Gastroesophageal sphincter (tissue), 3 donors: ENCODE results near the gene FCMR.

Experiments used
- EP300 ChIP-seq: sonication (generic); formaldehyde crosslinking; IDR thresholded peaks from one replicate; pipeline ENCODE4 v1.6.1; 2017; ENCODE audit warnings: antibody characterized with exemption, mild to moderate bottlenecking
- POLR2A ChIP-seq, 2 donors: fragments of 450-650 bp; IDR thresholded peaks; one replicate each; pipeline ENCODE4 v1.6.1; 2017; ENCODE audit warnings: antibody characterized with exemption in 2 of 2, mild to moderate bottlenecking in 2 of 2, moderate library complexity in 1 of 2
- POLR2AphosphoS5 ChIP-seq: sonication (generic); formaldehyde crosslinking; IDR thresholded peaks from one replicate; pipeline ENCODE4 v1.6.1; 2017; ENCODE audit warnings: antibody characterized with exemption
- TF ChIP-seq, protein P1 (sequence below), 4 experiments: fragments of 200-600 bp in 2 of 4; fragments of 450-650 bp in 2 of 4; sonication (generic) in 1 of 4; IDR thresholded peaks; one replicate each; pipeline ENCODE4 v1.5.1; 2017 to 2019; ENCODE audit warnings: antibody characterized with exemption in 4 of 4, mild to moderate bottlenecking in 2 of 4, moderate library complexity in 2 of 4

DNA sequence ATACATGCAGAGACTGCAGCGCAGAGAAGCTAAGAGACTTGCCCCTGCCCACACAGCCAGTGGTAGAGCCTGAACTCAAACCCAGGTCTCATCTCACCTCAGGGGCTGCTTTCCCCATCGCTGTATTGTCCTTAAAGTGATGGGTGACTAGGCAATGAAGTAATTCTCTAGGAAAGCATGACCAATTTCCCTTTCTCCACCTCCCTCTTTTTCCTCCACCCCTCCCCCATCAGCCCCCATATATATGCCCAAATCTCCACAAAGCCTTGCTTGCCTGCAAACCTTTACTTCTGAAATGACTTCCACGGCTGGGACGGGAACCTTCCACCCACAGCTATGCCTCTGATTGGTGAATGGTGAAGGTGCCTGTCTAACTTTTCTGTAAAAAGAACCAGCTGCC, 24.6 kb downstream of the FCMR start, which contains the start of gene IL24:
- TF ChIP-seq POLR2A (IDR thresholded peaks at IDR 0.05) = no peak
- TF ChIP-seq, protein P1, sequence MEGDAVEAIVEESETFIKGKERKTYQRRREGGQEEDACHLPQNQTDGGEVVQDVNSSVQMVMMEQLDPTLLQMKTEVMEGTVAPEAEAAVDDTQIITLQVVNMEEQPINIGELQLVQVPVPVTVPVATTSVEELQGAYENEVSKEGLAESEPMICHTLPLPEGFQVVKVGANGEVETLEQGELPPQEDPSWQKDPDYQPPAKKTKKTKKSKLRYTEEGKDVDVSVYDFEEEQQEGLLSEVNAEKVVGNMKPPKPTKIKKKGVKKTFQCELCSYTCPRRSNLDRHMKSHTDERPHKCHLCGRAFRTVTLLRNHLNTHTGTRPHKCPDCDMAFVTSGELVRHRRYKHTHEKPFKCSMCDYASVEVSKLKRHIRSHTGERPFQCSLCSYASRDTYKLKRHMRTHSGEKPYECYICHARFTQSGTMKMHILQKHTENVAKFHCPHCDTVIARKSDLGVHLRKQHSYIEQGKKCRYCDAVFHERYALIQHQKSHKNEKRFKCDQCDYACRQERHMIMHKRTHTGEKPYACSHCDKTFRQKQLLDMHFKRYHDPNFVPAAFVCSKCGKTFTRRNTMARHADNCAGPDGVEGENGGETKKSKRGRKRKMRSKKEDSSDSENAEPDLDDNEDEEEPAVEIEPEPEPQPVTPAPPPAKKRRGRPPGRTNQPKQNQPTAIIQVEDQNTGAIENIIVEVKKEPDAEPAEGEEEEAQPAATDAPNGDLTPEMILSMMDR (IDR thresholded peaks at IDR 0.05) = no peak
- no peak for TF ChIP-seq POLR2AphosphoS5
- TF ChIP-seq EP300 = no peak
